Stimulated activated CD4-positive, alpha-beta T cell treated with anti-CD3 and anti-CD28 coated beads, Interleukin-2, amount 100 ng/mL, for 24 hours (primary cell): ENCODE data around the gene PLEKHA5.
"Not testable (repeated sequence)": the region's sequence is repeated elsewhere in the genome, so short reads cannot be mapped to it uniquely, and the experiment has no call there.

Experiments used
- DNase-seq, 2 donors: peaks; one replicate each; pipeline ENCODE4 v3.0.0-alpha.2; 2020

The PLEKHA5 gene

GRCh38 chr12:19285793-19286448 lies 156.4 kb downstream of the PLEKHA5 start:
- DNase-seq = no peak

GRCh38 chr12:19287302-19287701 lies 157.8 kb downstream of the PLEKHA5 start:
- DNase-seq = no peak

DNA sequence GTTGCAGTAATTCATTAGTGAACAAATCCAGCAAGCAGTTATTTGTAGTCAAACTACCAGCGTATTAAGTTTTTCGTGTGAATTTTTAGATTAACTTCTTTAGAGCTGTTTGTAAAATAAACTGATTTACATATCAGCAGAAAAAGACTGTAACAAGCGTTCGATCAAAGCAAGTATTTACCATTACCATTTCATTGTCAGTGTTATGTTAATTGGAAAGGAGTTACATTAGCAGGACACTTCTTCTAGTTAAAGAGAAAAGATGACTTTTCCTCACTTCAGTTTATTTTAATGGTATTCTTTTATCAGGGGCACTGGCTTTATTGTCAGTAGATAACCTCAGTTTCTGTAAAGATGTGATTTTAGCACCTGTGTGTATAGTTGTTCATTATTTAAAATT lies 158.6 kb downstream of the PLEKHA5 start:
- no peak for DNase-seq

DNA sequence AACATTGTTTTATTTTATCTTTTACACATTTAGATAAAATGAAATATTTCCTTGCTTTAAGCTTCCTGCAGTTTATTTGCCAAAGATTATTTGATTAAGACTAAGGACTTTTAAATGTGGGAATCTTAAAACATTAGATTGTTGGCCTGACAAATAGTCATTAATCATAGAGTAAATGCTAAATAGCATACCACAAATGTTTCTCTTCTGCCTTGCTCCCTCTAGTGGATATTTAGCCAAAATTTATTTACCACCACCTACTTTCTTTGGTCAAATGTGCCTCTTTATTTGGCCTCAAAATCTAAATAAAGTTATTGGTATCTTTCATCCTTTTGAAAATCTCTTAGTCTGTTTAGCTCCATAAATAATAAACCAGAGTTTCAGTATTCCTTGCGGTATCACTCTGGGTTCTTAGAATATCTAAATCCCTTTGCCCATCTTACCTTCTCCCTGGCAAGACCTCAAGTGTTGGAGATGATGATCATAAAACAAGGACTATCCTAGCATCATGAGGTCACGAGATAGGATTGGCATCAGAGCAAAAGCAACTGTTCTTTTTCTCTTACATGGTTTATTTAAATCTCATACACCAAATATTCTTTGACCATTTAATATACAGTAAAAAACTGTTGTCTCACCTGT lies 159.2 kb downstream of the PLEKHA5 start:
- no peak for DNase-seq

GRCh38 chr12:19298836-19299605 lies 169.5 kb downstream of the PLEKHA5 start:
- DNase-seq = no peak

- no peak for DNase-seq
Observed at GRCh38 chr12:19299765-19300164, 170.2 kb downstream of the PLEKHA5 start.

DNA sequence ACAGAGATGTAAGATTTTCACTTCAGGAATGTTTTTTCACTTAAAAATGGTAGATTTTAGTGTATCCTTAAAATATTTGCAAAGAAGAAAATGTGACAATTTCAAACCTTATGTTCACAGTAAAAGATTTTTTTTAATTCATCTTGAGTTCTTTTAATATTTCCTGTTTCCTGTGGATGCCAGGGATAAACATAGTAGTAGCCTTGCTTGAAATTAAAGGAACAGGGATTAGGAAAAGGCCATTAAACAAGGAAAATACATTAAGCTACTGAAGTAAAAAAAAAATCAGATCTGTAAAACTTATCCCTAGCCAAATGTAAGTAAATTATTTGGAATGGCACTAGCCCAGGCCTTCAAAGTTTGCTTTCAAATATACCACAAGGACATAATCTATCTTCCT lies 171.7 kb downstream of the PLEKHA5 start:
- no peak for DNase-seq

DNA sequence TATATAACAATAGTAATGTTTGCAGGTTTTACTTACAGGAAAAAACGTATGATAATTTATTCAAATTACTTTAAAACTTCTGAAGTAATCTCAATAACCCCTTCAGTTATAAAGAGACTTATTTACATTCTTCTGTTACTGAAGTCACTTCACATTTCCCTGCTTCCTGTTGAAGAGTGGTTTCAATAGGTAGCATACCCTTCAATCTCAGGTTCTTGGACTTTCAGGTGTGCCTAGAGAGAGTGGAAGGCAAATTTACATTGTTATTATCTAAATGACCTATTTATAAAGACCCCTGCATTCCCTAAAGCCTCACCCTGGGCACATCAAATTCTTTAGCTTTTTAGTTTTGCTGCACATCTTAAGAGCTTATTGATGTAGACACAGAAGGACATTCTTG lies 172.2 kb downstream of the PLEKHA5 start:
- DNase-seq = no peak

- no peak for DNase-seq
Observed at GRCh38 chr12:19302100-19302640, 172.6 kb downstream of the PLEKHA5 start.

DNA sequence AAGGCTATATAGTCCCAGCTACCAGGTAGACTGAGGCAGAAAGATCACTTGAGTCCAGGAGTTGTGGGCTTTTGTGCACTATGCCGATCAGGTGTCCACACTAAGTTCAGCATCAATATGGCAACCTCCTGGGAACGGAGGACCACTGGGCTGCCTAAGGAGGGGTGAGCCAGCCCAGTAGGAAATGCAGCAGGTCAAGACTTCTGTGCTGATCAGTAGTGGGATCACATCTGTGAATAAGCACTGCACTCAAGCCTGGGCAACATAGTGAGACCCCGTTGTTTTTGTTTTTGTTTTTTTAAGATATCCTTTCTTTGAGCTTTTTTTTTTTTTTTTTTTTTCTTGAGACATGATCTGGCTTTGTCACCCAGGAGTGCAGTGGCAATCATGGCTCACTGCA lies 174.0 kb downstream of the PLEKHA5 start:
- no peak for DNase-seq

DNA sequence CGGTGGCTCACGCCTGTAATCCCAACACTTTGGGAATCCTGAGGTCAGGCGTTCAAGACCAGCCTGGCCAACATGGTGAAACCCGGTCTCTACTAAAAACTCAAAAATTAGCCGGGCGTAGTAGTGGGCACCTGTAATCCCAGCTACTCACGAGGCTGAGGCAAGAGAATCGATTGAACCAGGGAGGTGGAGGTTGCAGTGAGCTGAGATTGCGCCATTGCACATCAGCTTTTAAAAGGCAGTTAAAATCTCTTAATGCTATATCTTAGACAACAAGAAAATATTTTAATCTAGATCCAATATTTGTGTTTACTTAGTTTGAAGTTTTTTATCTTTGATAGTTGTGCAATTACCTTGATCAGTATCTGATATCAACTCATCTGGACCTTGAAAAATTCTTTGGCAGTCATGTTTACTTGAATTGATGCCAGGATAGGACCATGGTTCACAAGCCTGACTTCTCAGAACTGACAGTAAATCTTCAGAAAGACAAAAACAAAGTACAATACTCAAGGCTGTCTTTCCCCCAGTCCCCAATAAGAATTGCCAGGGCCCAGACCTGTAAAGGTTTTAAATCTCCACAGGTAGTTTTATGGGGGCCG lies 174.7 kb downstream of the PLEKHA5 start:
- DNase-seq = no peak

- DNase-seq = not testable (repeated sequence)
Observed at GRCh38 chr12:19305621-19306020, 176.1 kb downstream of the PLEKHA5 start.

- no peak for DNase-seq
Observed at GRCh38 chr12:19306366-19306765, 176.8 kb downstream of the PLEKHA5 start.

- DNase-seq = no peak
Observed at GRCh38 chr12:19307451-19307850, 177.9 kb downstream of the PLEKHA5 start.

- DNase-seq = no peak
Observed at GRCh38 chr12:19311165-19311564, 181.6 kb downstream of the PLEKHA5 start.

GRCh38 chr12:19312637-19313036 lies 183.1 kb downstream of the PLEKHA5 start:
- no peak for DNase-seq

- no peak for DNase-seq
Observed at GRCh38 chr12:19316425-19316824, 186.9 kb downstream of the PLEKHA5 start.

DNA sequence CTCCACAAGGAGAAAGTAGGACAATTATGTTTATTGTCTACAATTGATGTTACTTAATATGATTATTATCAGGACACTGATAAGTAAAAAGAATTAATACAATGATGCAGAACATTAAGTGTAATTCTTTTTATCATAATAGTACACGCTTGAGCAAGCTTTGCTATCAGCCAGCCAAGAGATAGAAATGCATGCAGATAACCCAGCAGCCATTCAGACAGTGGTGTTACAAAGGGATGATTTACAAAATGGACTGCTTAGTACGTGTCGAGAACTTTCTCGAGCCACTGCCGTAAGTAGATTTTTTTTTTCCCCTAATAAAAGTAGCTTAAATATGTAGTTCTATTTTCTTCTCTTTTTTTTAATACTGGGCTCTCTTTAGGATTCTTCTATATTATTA lies 192.8 kb downstream of the PLEKHA5 start:
- DNase-seq = no peak

GRCh38 chr12:19323805-19324204 lies 194.3 kb downstream of the PLEKHA5 start:
- no peak for DNase-seq

GRCh38 chr12:19326102-19326501 lies 196.6 kb downstream of the PLEKHA5 start:
- no peak for DNase-seq

GRCh38 chr12:19332196-19332595 lies 202.7 kb downstream of the PLEKHA5 start:
- DNase-seq = no peak

- no peak for DNase-seq
Observed at GRCh38 chr12:19338405-19338804, 208.9 kb downstream of the PLEKHA5 start.

DNA sequence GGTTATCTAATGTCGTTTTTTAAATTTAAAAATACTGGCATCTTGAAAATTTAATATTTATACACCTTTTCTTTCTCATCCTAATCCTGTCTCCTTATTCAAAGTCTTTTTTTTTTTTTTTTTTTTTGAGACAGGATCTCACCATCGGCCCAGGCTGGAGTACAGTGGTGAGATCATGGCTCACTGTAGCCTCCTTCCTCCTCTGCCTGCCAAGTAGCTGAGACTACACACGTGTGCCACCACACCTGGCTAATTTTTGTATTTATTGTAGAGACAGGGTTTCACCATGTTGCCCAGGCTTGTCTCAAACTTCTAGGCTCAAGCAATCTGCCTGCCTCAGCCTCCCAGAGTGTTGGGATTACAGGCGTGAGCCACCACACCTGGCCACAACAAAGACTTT lies 221.3 kb downstream of the PLEKHA5 start:
- not testable (repeated sequence) for DNase-seq
